ENCODE data around the gene FOXP1. TPM values are rescaled to one million over a fixed set of nuclear protein-coding genes. Genes with fewer than 3 reads are reported as not detected.

Gene FOXP1
- total RNA-seq, 1 experiment from 2014 or later = 2.9 TPM

GRCh38 chr3:71407823-71408222 is 175.7 kb downstream of the FOXP1 start:
- Histone ChIP-seq H3K4me3 (ENCODE audit: low read depth in 2 of 2, low read length in 2 of 2) (no peak overlapping the region), H3K27ac (ENCODE audit: low read length) (no peak overlapping the region), H3K27me3 (ENCODE audit: control insufficient read depth, insufficient read depth, low read length) (no peaks in the 10 kb centered on the region; the same call in 1 of the 2 replicates), H3K9me3 (ENCODE audit: control insufficient read depth, insufficient read depth, low read depth, low read length) (no peaks in the 10 kb centered on the region), H3K36me3 (ENCODE audit: control insufficient read depth, insufficient read depth, low read length) (no peaks in the 10 kb centered on the region), H3K4me1 (ENCODE audit: control insufficient read depth, insufficient read depth, low read length) (no peaks in the 10 kb centered on the region)
- no peak for TF ChIP-seq POLR2AphosphoS5 (IDR thresholded peaks at IDR 0.05; ENCODE audit: low read depth, low read length)
- no peak for TF ChIP-seq REST (IDR thresholded peaks at IDR 0.05; ENCODE audit: insufficient read depth in 1 of 2, low read depth in 2 of 2, low read length in 1 of 2)
- no peak for TF ChIP-seq CTCF (IDR thresholded peaks at IDR 0.05)
- no peak for TF ChIP-seq SIN3A (IDR thresholded peaks at IDR 0.05; ENCODE audit: borderline replicate concordance, insufficient read depth, low read depth, low read length)
- ATAC-seq = no peak
- in situ Hi-C loops (cut with HindIII; ENCODE audit: low pct_unique_long_range_greater_than_20kb, low sequenced_read_pairs) (no loop called here), intact Hi-C loops (cut with micrococcal nuclease; ENCODE audit: unreplicated experiment) (no loop called here)
- DNase-seq (ENCODE audit: low read depth, low spot score) = no peak
- no TSS peak for BruUV-seq (replicated peaks)
- POLR2A ChIA-PET = no interaction called here
- CTCF ChIA-PET = no interaction called here

GRCh38 chr3:71406972-71407810 is 176.3 kb downstream of the FOXP1 start:
- in situ Hi-C loops (cut with HindIII; ENCODE audit: low pct_unique_long_range_greater_than_20kb, low sequenced_read_pairs) (no loop called here), intact Hi-C loops (cut with micrococcal nuclease; ENCODE audit: unreplicated experiment) (no loop called here)
- Histone ChIP-seq H3K4me3 (ENCODE audit: low read depth in 2 of 2, low read length in 2 of 2) (no peak overlapping the region), H3K4me1 (ENCODE audit: control insufficient read depth, insufficient read depth, low read length) (no peaks in the 10 kb centered on the region), H3K36me3 (ENCODE audit: control insufficient read depth, insufficient read depth, low read length) (no peaks in the 10 kb centered on the region), H3K9me3 (ENCODE audit: control insufficient read depth, insufficient read depth, low read depth, low read length) (no peaks in the 10 kb centered on the region), H3K27ac (ENCODE audit: low read length) (no peak overlapping the region), H3K27me3 (ENCODE audit: control insufficient read depth, insufficient read depth, low read length) (no peaks in the 10 kb centered on the region; the same call in 1 of the 2 replicates)
- ChIA-PET CTCF (no interaction called here), POLR2A (no interaction called here)
- TF ChIP-seq SIN3A (IDR thresholded peaks at IDR 0.05; ENCODE audit: borderline replicate concordance, insufficient read depth, low read depth, low read length) = no peak
- TF ChIP-seq POLR2AphosphoS5 (IDR thresholded peaks at IDR 0.05; ENCODE audit: low read depth, low read length) = no peak
- no peak for TF ChIP-seq CTCF (IDR thresholded peaks at IDR 0.05)
- no peak for TF ChIP-seq REST (IDR thresholded peaks at IDR 0.05; ENCODE audit: insufficient read depth in 1 of 2, low read depth in 2 of 2, low read length in 1 of 2)
- no peak for TF ChIP-seq TCF7L2 (IDR thresholded peaks at IDR 0.05; ENCODE audit: low read depth, low read length)
- DNase-seq (ENCODE audit: low read depth, low spot score) = no peak
- ATAC-seq = no peak
- no TSS peak for BruUV-seq (replicated peaks)

Data from Panc1 (cell line).